ENCODE results near the gene COMMD6.
A peak's percentile ranks its signal among the peaks of the same experiment; 100 is the strongest.
"Not testable (repeated sequence)": the region's sequence is repeated elsewhere in the genome, so short reads cannot be mapped to it uniquely, and the experiment has no call there.

Gene COMMD6

DNA sequence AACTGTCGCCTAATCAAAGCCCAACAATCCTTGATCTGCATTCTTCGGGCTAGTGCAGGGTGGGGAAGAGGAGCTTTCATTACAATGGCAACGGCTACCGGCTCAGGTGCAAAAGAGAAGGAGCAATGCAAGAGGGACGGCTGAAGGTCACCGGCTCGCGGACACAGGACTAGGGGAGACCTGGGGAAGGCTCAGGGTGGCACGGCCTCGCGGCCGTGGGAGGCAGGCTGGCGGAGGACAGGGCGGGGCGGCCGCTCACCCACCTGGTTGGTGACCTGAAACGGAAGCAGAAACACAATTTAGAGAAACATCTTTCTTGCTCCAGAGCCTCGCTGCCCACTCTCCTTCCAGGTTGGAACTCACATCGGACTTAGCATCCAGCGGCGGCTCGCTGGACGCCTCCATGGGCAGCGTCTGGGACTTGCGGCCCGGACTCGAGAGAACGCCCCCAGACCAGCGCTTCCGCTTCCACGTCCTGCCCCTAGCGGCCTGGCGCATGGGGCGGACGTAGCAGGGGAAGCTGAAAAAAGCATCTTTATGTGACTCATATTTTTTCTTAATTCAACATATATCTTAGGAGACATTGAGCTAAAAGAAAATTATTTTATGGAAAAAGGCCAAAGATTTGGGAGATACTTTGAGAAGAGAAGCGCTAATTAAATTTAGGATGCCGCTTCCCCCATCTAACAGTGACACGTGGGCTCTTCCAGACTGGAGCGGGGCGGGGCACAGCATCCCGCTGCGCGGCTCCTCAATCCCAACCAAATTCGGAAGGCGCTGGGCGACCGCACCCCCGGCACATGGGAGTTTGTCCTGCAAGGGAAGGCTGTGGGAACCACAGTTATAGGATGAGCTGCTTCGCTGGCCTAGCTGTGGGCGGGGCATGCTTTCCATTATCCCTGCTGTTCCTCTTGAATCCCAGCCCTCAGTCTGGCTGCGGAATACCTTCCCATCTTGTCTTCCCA lies at the start of gene COMMD6:
Gene COMMD6, minus strand, starts transcription at position 441 of the 965 bp plus-strand sequence. Its CDS starts 36 bp downstream, at position 405.
- DNase-seq (ENCODE audit: low spot score): peak; percentile 92

DNA sequence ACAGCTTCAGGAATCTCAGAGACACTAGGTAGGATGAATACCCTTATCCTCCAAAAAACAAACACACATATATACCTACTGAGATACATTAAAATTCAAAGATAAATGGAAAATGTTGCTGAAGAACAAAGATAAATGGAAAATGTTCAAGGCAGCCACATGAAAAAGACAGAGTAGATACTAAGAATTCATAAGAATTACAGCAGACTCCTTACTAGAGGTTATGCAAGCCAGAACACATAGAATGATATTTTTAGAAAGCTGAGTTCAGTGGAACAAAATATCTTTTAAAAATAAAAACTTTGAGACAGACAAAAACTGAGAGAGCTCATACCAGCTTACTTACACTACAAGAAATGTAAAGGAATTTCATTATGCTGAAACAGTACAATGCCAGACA lies 47.5 kb upstream of the COMMD6 start:
- DNase-seq (ENCODE audit: low spot score): no peak

DNA sequence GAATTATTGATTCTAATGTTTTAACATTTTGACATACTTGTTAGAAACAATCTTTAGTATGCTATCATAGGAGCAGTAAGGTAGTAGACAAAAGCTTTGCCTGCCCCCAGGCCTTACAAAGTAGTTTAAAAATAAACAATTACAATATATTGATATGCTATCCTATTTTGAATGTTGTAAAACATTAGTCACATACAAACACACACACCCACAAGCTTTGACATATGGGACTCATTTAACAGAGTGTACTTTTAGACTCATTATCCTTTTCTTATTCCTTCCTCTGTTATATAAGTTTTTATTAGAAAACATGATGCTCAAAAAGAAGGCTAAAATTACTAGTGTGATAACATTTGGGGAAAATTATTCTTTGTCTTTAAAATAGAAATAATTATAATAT lies 45.5 kb upstream of the COMMD6 start:
- DNase-seq (ENCODE audit: low spot score): no peak

DNA sequence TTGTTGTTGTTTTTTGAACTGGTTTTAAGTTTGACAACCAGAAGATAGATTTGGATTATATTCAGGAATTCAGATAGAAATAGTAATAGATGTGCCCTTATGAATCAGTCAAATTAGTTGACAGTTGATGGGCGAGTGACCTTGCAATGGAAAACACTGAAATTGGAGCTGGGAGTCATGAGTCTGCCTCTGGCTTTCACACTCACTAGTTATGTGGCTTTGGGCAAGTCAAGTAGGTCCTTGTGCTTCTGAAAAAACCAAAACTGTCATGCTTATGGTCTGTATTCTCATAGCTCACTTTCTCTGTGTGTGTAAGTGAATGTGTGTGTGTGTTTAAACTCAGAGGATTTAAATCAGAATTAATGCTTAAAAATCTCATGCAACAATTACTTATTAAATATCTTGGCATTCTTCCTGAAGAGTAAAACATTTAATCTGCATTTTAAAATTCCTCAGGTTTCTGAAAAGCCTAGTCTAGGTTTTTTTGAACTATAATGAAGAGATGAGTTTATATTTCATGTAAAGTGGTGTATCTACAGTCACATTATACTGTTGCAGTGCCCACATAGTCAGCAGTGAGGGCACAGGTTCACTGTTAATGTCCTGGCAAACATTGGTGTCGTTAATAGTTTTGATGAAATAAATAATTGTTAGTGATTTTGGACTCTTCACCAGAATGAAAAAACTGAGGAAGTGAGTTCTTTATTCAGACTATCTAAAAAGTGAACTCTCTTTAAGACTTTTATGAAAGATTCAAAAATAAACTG lies 44.4 kb upstream of the COMMD6 start:
- DNase-seq (ENCODE audit: low spot score): no peak

DNA sequence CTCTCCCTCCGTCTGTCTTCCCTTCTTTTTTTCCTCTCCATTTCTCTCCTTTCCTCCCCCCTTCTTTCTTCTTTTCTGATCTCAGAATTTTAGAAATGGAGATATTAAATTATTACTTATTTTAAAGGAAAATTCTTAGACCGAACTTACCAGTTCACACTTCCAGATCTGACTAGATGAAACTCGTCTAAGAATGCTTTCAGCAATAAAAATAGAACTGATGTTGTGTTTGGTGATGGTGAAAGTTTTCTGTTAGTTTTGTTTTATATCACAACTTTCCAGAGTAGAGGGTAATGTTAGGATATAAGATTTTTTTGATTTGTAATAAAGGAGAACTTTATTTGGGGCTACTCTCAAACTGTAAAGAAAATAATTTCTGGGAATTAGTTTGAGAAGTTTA lies 41.9 kb upstream of the COMMD6 start:
- no peak for DNase-seq (ENCODE audit: low spot score)

DNA sequence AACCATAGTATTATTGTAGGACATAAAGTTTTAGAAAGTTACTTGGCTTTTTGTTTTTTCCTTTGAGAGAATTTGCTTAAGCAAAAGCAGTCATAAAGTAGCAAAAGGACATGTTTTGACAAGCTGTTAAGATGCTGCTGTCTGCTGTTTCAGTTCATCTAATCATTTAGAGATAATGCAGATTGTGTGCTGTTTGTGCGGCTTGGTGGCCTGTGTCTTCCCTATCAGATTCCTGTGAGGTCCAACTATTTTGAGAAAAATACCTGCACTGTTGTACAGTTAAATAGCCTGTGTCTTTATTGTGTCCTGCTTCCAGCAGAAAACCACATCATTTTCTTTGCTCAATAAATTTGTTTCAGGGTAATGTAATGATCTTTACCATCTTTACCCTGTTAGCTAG lies 31.9 kb upstream of the COMMD6 start:
- no peak for DNase-seq (ENCODE audit: low spot score)

DNA sequence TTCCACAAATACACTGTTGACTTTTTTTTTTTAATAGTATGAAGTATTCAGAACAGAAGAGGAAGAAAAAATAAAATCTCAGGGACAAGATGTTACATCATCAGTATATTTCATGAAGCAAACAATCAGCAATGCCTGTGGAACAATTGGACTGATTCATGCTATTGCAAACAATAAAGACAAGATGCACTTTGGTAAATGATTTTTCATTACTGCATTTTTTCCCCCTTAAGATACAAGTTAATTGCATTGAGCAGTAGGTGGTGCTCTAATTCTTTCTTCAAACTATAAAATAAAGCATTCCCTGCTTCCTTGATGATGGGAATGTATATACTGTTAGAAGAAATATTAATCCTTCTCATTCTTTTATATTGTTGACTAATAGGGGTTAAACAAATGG lies 29.0 kb upstream of the COMMD6 start:
- DNase-seq (ENCODE audit: low spot score): peak; percentile 63

DNA sequence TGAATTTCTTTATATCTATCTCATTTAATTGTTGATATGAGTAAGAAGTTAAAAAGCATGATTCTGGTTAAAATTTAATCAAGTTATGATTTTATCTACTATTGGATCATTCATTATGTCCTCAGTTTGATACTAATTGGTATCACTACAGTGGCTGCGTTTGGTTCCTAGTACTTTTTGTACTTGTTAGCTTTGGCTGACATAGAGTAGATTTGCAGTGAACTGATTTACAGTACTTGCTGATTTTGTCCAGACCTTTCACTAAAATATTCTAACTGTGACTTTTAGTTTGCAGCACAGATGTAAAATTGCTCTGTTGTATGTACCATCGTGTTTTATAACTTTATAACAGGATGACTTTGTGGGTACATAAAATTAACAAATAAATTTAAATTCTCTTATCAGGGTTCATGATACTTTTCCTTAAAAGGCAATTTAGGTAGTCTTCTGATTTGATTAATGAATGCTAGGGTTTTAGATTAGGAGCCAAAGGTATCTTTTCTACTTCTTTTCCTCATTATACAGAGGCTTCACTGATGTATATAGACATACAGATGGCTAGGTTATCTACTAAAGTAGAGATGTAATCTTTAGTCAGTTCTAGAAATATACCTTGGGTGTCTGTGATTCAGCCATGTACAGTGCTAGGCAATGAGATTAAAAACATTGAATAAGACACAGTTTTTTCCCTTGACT lies 20.7 kb upstream of the COMMD6 start:
- no peak for DNase-seq (ENCODE audit: low spot score)

DNA sequence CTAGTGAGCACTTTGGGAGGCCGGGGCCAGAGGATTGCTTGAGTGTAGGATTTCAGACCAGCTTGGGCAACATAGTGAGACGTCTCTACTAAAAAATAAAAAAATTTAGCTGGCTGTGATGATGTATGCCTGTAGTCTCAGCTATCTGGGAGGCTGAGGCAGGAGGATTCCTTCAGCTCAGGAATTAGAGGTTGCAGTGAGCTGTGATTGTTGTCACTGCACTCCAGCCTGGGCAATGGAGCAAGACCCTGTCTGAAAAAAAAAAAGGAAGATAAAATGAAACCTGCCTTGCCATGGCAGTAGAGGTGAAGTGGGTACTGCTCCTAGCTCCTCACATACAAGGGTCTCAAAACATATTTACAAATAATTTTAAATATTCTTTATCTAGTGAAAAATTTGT lies 19.3 kb upstream of the COMMD6 start:
- DNase-seq (ENCODE audit: low spot score): no peak

DNA sequence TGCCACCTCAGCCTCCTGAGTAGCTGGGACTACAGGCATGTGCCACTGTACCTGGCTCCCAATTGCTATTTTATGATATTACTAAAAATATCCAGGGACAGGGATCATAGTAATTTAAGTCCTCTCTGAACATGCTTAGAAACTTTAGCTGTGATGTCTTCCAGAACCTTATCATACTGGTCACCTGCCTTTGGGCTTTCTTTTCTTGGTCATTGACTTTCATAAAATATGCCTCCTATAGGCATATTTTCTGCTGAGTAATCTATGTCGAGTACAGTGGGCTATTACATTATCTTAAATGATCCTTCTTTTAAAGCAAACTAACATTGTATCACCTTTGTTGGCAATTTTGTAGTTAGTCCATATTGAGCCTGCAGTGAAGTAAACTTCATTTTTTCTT lies 18.2 kb upstream of the COMMD6 start:
- no peak for DNase-seq (ENCODE audit: low spot score)

DNA sequence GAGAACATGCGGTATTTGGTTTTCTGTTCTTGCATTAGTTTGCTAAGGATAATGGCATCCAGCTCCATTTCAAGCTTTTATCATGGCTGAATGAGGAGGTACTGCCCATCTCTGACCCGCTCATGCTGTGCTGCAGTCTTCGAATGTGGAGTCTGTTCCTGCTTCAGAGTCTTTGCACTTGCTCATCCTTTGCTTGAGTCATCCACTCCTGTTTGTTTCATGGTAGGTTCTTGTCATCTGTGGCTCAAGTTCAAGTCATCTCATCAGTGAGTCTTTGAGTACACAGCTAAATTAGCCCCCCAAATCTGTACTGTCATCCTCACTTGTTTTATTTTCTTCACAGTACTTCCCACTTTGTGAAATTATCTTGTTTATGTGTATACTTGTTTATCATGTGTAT lies 17.3 kb upstream of the COMMD6 start:
- DNase-seq (ENCODE audit: low spot score): peak; percentile 71

DNA sequence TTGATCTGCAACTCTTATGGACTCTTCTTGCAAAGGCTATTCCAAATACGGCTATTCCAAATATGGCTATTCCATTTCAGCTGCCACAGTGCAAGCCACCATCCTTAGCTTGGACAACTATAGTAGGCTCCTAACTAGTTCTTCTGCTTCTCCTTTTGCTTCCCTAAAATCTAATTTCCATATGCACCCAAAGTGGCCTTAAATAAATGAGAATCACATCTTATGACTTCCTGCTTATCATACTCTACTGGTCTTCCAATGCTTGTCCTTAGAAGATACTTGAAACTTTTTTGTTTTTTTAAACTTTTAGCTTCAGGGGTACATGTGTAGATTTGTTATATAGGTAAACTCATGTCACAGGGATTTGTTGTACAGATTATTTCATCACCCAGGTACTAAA lies 16.8 kb upstream of the COMMD6 start:
- no peak for DNase-seq (ENCODE audit: low spot score)

DNA sequence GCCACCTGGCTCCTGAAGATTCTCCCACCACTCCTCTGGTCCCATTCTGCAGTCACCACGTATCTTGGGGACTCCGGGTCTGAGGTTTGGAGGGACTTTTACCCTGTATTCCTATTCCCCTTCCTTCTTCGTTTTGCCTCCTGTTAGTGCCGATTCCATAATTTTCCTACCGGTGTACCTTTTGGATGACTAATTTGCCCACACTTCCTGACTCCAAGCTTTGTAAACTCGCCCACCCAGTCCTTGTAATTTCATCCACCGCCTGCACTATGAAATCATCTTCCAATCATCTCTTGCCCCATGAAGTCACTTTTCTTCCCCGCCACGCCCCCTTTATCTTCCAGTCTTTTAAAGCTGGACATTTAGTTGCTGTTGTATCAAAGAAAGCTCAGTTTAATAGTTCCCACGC lies 12.5 kb upstream of the COMMD6 start:
- DNase-seq (ENCODE audit: low spot score): peak; percentile 89

DNA sequence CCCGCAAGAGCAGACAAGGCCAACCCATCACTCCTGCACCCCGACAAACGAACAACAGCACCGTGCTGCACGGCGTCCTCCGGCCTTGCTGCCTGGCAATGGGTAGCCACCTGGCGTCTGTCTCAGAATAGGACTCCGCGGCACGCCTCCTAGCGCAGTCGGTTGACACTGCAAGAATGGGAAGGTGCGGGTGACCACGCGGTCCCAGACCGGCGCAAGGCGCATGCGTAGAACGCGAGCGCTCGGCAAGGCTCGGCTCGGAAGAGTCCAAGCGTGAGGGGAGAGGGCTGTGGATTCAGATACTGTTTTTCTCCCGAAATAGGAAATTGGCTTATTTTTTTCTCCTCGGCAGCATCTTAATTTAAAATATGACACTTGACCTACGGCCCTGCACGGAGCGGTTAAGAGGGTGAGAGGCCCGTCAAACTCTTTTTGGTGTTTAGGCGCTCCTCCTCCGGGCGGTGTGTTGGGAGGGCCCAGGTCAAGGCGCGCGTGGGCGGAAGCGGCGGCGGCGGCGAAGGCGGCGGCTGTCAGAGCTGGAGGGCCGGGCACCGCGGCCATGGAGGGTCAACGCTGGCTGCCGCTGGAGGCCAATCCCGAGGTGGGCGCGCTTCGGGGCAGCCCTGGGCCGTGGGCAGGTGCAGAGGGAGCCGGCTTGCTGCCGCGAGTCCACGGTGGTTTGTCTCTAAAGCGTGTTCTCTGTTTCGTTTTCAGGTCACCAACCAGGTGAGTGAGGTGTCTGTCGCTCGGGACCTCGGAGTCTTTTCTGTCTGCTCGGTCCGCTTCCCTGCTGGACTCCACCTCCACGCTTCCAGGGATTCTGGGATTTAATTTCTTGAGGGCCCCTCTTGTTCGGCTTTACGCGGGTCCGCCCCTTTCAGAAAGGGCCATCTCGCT lies 11.9 kb upstream of the COMMD6 start, which contains the start of gene UCHL3:
Gene UCHL3, plus strand, starts transcription at position 530 of the 897 bp plus-strand sequence. Its CDS starts 30 bp downstream, at position 560.
- DNase-seq (ENCODE audit: low spot score): peak; percentile 96

DNA sequence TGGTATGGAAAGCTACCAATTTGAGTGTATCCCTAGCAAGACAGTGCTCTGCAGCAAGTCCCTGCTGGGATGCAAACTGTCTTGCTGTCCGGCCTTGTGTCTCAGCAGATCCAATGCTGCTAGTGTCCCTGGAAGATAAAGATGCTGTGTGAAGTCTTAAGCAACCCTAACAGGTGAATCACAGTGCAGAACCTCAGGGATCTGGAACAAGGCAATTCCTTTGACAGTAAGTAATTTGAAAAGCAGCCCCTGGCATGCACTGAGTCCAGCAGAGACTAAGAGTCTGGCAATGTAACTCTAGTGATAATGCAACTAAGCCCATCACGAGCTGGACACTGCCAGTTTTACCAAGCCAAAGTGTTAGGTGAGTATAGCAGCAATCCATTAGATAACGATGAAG lies 10.3 kb upstream of the COMMD6 start:
- no peak for DNase-seq (ENCODE audit: low spot score)

DNA sequence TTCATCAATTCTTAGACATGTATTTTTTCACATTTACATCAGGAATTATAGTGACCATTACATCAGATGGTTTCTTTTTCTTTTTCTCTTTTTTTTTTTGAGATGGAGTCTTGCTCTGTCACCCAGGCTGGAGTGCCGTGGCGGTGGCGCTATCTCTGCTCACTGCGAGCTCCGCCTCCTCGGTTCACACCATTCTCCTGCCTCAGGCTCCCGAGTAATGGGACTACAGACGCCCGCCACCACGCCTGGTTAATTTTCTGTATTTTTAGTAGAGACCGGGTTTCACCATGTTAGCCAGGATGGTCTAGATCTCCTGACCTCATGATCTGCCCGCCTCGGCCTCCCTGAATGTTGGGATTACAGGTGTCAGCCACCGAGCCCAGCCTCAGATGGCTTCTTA lies 7.7 kb upstream of the COMMD6 start:
- DNase-seq (ENCODE audit: low spot score): not testable (repeated sequence)

DNA sequence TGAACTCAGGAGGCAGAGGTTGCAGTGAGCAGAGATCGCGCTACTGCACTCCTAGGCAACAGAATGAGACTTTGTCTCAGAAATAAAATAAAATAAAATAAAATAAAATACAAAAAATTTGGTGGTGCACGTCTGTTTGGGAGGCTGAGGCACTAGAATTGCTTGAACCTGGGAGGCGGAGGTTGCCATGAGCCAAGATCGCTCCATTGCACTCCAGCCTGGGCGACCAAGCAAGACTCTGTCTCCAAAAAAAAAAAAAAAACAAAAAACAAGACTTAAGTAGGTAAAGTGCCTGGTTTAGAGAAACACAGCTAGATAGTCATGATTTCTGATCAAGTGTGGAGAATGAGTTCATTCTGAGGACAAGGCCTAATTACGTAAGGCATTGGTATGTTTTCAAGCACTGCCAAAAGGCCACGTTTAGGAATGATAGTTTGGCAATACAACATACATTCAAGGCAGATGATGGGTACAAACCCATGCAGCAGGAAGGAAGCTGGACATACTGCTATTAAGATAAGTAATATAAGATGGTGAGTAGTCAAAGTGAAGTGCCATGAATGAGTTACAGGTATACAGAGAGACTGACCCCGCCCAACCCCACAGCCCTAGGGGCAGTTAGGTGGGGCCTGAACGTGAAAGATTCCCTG lies 7.2 kb upstream of the COMMD6 start:
- DNase-seq (ENCODE audit: low spot score): no peak

DNA sequence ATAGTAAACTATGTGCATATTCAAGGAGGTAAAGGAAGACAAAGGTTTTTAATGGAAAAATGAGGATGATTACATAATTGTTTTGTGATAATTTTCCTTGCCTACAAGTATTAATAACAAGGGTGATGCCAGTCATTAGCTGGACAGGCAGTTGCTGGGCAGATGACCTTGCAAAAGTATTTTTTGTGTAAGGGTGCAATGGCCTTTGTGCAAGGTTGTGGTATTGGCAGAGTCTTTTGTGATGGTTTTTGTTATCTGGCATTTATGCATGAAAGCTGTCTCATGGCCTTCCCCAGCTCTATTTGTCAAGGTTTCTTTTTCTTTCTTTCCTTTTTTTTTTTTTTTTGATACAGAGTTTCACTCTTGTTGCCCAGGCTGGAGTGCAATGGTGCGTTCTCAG lies 4.3 kb upstream of the COMMD6 start:
- DNase-seq (ENCODE audit: low spot score): no peak

DNA sequence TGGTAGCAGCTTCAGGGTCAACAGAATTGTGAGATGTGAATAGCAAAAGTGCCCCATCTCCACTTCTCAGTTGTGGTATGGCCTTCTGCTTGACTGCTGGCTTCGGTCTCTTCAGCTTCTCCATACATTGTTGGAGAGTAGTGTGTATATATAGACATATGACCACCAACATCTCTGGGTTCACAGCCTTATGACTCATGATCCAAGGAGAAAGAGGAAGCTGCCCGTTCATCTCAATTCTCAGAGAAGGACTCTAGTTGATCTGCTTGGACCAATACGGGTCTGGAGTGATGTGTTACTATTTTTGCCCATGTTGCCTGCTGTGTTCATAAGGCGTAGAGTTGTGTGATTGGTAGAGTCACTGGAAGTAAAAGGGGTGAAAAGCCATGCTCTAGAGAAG lies 3.6 kb upstream of the COMMD6 start:
- DNase-seq (ENCODE audit: low spot score): no peak

DNA sequence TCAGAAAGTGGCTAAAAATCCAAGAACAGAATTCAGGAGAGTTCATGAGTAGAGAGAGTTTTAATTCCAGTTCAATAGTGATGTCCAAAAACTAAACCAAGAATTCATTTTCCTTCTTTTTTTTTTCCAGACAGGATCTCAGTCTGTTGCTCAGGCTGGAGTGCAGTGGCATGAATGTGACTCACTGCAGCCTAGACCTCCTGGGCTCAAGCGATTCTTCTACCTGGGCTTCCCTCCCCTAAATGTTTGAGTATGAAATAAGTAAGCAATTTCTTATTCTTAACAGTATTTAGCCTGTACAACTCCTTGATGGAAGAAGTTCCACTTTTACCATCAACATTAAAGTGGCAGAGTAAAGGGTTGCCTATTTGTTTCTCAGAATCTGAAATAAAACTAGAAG lies 3.8 kb downstream of the COMMD6 start:
- no peak for DNase-seq (ENCODE audit: low spot score)

DNA sequence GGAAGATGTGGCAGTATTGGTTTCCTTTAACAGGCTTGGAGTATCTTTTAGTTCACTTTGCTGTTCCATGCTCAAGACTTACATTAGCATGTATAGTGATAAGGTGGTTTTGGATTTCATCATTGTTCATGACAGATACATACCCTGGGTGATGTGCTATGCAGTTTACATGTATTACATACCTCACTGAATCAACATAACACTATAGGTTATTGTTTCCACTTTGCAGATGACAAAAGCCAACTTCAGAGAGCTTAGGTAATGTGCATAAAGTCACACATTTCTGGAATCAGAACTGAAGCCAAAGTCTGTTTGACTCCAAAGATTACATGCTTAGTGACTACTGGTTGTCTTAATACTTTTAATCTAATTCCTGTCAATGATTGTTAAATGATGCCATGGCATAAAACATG lies 7.1 kb downstream of the COMMD6 start:
- no peak for DNase-seq (ENCODE audit: low spot score)

Data from RKO (cell line).